Activated CD4-positive, alpha-beta memory T cell treated with anti-CD3 and anti-CD28 coated beads, Interleukin-2, amount 10 ng/mL, durations not matched to agents 7 days and 5 days (primary cell): Measurements from ENCODE around the gene NEU4. TPM values are rescaled to one million over a fixed set of nuclear protein-coding genes. Genes with fewer than 3 reads are reported as not detected.

Source experiments
- total RNA-seq, 2 experiments: library from RNA; stranded (reverse); gene quantifications; one replicate each; pipeline ENCODE4 v1.2.3, GENCODE V29; 2021

The NEU4 gene
- total RNA-seq, 2 experiments from 2014 or later: 0.38 to 0.43 TPM

Other genes with a start within 250 kb of the NEU4 start
- 10 to 100 TPM; 31.9 to 34.3 TPM for gene THAP4, start 172.0 kb upstream of the NEU4 start, total RNA-seq
- gene ATG4B, start 171.5 kb upstream of the NEU4 start, total RNA-seq: 10 to 100 TPM; 84.1 to 87.1 TPM
- gene DTYMK, start 122.4 kb upstream of the NEU4 start, total RNA-seq: 10 to 100 TPM; 54.8 to 57.7 TPM
- 10 to 100 TPM; 26.4 to 27.4 TPM for gene ING5, start 107.2 kb upstream of the NEU4 start, total RNA-seq
- gene D2HGDH, start 74.6 kb upstream of the NEU4 start, total RNA-seq: 10 to 100 TPM; 24.6 to 25.0 TPM
- gene GAL3ST2, start 32.4 kb upstream of the NEU4 start, total RNA-seq: under 1 TPM; 0.23 to 0.58 TPM
- 10 to 100 TPM; 17.2 to 17.9 TPM for gene PDCD1, start 49.7 kb downstream of the NEU4 start, total RNA-seq
- under 1 TPM in 1 of 2 experiments, not detected in 1; 0.13 TPM for gene RTP5, start 60.5 kb downstream of the NEU4 start, total RNA-seq